PC-3 (cell line): ENCODE data around the gene PDE2A. TPM values are rescaled to one million over a fixed set of nuclear protein-coding genes. Genes with fewer than 3 reads are reported as not detected.

ENCODE experiments used
- ATAC-seq: fragments of 200-7000 bp; cut with Tn5 transposase; 2 replicates; pipeline ENCODE4 v1.9.1; 2020; ENCODE audit warnings: mild to moderate bottlenecking, moderate library complexity
- BruUV-seq: library from RNA; stranded (reverse); fragments of 400-500 nt; replicated peaks from 2 replicates; lab custom pipeline; 2021; lab: Mats Ljungman, UMichigan
- CTCF ChIA-PET: fragments of 300-600 bp; sonication (Branson Sonifier 250); formaldehyde crosslinking; loops from one replicate; lab custom pipeline; 2022; ENCODE audit warnings: antibody characterized with exemption; lab: Charles Lee
- POLR2A ChIA-PET: fragments of 300-600 bp; sonication (Branson Sonifier 250); formaldehyde crosslinking; loops from one replicate; lab custom pipeline; 2022; ENCODE audit warnings: antibody characterized with exemption; ENCODE audit not compliant: unreplicated experiment; lab: Charles Lee
- DNase-seq: peaks from one replicate; pipeline ENCODE4 v3.0.0-alpha.2; 2015
- H2AFZ ChIP-seq: fragments of 300-600 bp; sonication (generic); 2 replicates; pipeline ENCODE4 v1.6.0; 2016; ENCODE audit warnings: antibody characterized with exemption, low read length
- H3F3A ChIP-seq: fragments of 300-600 bp; sonication (generic); one replicate; pipeline ENCODE4 v1.6.0; 2017; ENCODE audit warnings: antibody characterized with exemption, low read length, control low read depth, mild to moderate bottlenecking; ENCODE audit not compliant: unreplicated experiment
- H3K27ac ChIP-seq: fragments of 300-600 bp; sonication (generic); 2 replicates; pipeline ENCODE4 v1.5.1; 2016; ENCODE audit warnings: mild to moderate bottlenecking, low read length
- H3K27me3 ChIP-seq: fragments of 300-600 bp; sonication (generic); 2 replicates; pipeline ENCODE4 v1.6.1; 2016; ENCODE audit warnings: low read length, mixed read lengths
- H3K36me3 ChIP-seq: fragments of 300-600 bp; sonication (generic); 2 replicates; pipeline ENCODE4 v1.6.1; 2016; ENCODE audit warnings: low read depth, mixed run types, low read length, mixed read lengths
- H3K4me1 ChIP-seq: fragments of 300-600 bp; sonication (generic); 2 replicates; pipeline ENCODE4 v1.5.1; 2016; ENCODE audit warnings: low read length; ENCODE audit not compliant: insufficient read depth
- H3K4me2 ChIP-seq: fragments of 300-600 bp; sonication (generic); 2 replicates; pipeline ENCODE4 v1.6.0; 2016; ENCODE audit warnings: low read length
- H3K4me3 ChIP-seq: fragments of 300-600 bp; sonication (generic); 2 replicates; pipeline ENCODE4 v1.5.1; 2016; ENCODE audit warnings: mild to moderate bottlenecking, low read length, mixed read lengths
- H3K79me2 ChIP-seq: fragments of 300-600 bp; sonication (generic); 2 replicates; pipeline ENCODE4 v1.6.1; 2017; ENCODE audit warnings: low read length, mixed read lengths
- H3K9ac ChIP-seq: fragments of 300-600 bp; sonication (generic); 2 replicates; pipeline ENCODE4 v1.6.0; 2016; ENCODE audit warnings: mild to moderate bottlenecking, low read length
- H3K9me2 ChIP-seq: fragments of 300-600 bp; sonication (generic); replicated peaks from 2 replicates; pipeline ENCODE4 v1.6.1; 2016; ENCODE audit warnings: mixed run types, low read length, mixed read lengths
- H3K9me3 ChIP-seq: fragments of 300-600 bp; sonication (generic); 2 replicates; pipeline ENCODE4 v1.6.1; 2016; ENCODE audit warnings: low read length, mixed read lengths
- H4K20me1 ChIP-seq: fragments of 300-600 bp; sonication (generic); 2 replicates; pipeline ENCODE4 v1.6.1; 2016; ENCODE audit warnings: low read length, mixed read lengths
- EZH2 ChIP-seq: fragments of 300-600 bp; sonication (generic); IDR thresholded peaks from one replicate; pipeline ENCODE4 v1.6.1; 2017; ENCODE audit warnings: antibody characterized with exemption, mild to moderate bottlenecking, low read length; ENCODE audit not compliant: unreplicated experiment
- EZH2phosphoT487 ChIP-seq: fragments of 300-600 bp; sonication (generic); IDR thresholded peaks from 2 replicates; pipeline ENCODE4 v1.6.1; 2018; ENCODE audit warnings: mild to moderate bottlenecking, antibody characterized with exemption, low read length, borderline replicate concordance
- intact Hi-C: fragments of 100-400 bp; cut with micrococcal nuclease; formaldehyde crosslinking; loops from 2 replicates; pipeline ENCODE4 v1.9.0; 2023
- total RNA-seq: library from RNA; depleted of rRNA; stranded (reverse); fragments of >200 nt; gene quantifications from 2 replicates; pipeline ENCODE4 v1.2.3, GENCODE V29; 2014
- TF ChIP-seq, protein P1 (sequence below): fragments of 300-600 bp; sonication (generic); conservative IDR thresholded peaks from 2 replicates; pipeline ENCODE4 v1.5.1; 2017; ENCODE audit warnings: antibody characterized with exemption, low read depth, mild to moderate bottlenecking, low read length

Gene PDE2A
- total RNA-seq, 1 experiment from 2014 or later = 2.6 TPM

DNA sequence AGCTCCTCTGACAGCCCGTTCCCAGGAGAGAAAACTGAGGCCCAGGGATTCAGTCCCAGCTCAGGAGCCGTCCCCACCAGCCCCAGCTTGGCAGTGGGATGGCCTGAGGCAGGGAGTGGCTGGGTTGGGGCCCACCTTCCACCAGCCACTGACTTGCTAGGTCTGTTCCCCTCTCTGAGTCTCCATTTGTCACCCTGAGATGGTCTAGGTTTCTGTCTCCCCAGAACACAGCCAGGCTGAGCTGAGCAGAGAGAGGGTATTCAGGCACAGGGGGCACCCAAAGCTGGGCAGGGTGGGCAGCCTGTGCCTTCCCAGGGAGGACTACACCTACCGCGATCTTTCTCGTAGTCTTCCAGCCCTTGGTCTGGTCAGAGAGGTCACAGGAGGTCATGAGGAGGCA lies 95.7 kb downstream of the PDE2A start:
- ChIA-PET POLR2A (no interaction called here), CTCF (interaction anchor here (1.0 kb wide), 1 partner anchor 107 kb away, joined by 4 read pairs; no protein-coding TSS in a partner anchor)
- no peaks in the 10 kb centered on the region for H3K9me3 ChIP-seq
- BruUV-seq = no TSS peak
- DNase-seq (no peak), ATAC-seq (no peak)
- no peak overlapping the region for H3K9ac ChIP-seq
- no peaks in the 10 kb centered on the region for H3K27me3 ChIP-seq
- no peaks in the 10 kb centered on the region for H3F3A ChIP-seq
- H2AFZ ChIP-seq = no peak overlapping the region
- H3K36me3 ChIP-seq = no peaks in the 10 kb centered on the region
- intact Hi-C loops = no loop called here
- H3K9me2 ChIP-seq = no peaks in the 10 kb centered on the region
- no peaks in the 10 kb centered on the region for H3K79me2 ChIP-seq
- H3K4me2 ChIP-seq = no peak overlapping the region
- no peak overlapping the region for H3K4me3 ChIP-seq
- H3K4me1 ChIP-seq = no peaks in the 10 kb centered on the region
- no peaks in the 10 kb centered on the region for H4K20me1 ChIP-seq
- H3K27ac ChIP-seq = no peak overlapping the region
- TF ChIP-seq EZH2phosphoT487 (no peak), EZH2 (no peak)
- TF ChIP-seq, protein P1, sequence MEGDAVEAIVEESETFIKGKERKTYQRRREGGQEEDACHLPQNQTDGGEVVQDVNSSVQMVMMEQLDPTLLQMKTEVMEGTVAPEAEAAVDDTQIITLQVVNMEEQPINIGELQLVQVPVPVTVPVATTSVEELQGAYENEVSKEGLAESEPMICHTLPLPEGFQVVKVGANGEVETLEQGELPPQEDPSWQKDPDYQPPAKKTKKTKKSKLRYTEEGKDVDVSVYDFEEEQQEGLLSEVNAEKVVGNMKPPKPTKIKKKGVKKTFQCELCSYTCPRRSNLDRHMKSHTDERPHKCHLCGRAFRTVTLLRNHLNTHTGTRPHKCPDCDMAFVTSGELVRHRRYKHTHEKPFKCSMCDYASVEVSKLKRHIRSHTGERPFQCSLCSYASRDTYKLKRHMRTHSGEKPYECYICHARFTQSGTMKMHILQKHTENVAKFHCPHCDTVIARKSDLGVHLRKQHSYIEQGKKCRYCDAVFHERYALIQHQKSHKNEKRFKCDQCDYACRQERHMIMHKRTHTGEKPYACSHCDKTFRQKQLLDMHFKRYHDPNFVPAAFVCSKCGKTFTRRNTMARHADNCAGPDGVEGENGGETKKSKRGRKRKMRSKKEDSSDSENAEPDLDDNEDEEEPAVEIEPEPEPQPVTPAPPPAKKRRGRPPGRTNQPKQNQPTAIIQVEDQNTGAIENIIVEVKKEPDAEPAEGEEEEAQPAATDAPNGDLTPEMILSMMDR = no peak

DNA sequence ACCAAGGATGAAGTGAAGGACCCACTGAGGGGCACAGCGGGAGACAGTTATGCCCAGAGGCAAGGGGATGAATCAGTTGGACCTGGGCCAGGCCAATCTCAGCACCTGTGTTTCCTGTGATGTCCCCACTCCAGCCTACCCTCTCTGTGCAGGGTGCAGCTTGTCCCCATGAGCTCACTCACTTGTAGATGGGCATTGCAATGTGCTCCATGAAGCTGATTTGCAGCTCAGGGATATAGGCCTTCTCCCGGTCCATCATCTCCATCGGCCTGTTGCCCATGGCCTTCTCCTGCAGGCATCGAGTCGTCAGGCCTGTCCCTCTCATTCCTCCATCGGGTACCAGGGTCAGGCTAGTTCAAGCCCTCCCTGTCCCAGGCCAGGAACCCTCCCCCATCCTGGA lies 96.2 kb downstream of the PDE2A start:
- no peak overlapping the region for H3K9ac ChIP-seq
- no peaks in the 10 kb centered on the region for H3K27me3 ChIP-seq
- H2AFZ ChIP-seq = no peak overlapping the region
- no peak overlapping the region for H3K27ac ChIP-seq
- H3K4me2 ChIP-seq = no peak overlapping the region
- H3F3A ChIP-seq = no peaks in the 10 kb centered on the region
- DNase-seq = no peak
- H3K36me3 ChIP-seq = no peaks in the 10 kb centered on the region
- intact Hi-C loops = no loop called here
- no peaks in the 10 kb centered on the region for H4K20me1 ChIP-seq
- ChIA-PET CTCF (interaction anchor here (1.0 kb wide), 1 partner anchor 107 kb away, joined by 4 read pairs; no protein-coding TSS in a partner anchor), POLR2A (no interaction called here)
- ATAC-seq = no peak
- no peaks in the 10 kb centered on the region for H3K4me1 ChIP-seq
- H3K9me3 ChIP-seq = no peaks in the 10 kb centered on the region
- H3K79me2 ChIP-seq = no peaks in the 10 kb centered on the region
- no peak overlapping the region for H3K4me3 ChIP-seq
- H3K9me2 ChIP-seq = no peaks in the 10 kb centered on the region
- BruUV-seq = no TSS peak
- TF ChIP-seq EZH2 = no peak
- TF ChIP-seq, protein P1 = no peak
- TF ChIP-seq EZH2phosphoT487 = no peak

DNA sequence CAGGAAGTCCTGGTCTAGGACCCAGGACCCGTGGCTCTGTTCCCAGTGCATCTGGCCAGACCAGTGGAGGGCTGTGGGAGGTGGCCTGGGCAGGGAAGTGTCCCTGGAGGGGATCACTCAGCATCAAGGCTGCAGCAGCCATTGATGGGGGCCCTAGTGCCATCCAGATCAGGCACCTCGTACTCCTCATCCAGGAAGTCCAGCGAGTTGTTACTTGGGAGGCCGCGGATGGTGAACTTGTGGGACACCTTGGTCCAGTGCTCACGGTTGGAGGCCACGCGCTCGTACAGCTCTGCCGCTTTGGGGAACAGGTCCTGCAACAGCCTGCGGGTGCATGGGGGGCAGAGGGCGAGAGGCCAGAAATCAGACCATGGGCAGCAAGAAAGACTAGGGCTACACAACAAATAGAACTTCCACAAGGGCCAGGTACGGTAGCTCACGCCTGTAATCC lies 96.9 kb downstream of the PDE2A start:
- no peak overlapping the region for H3K4me3 ChIP-seq
- no TSS peak for BruUV-seq
- intact Hi-C loops = no loop called here
- ChIA-PET POLR2A (no interaction called here), CTCF (no interaction called here)
- no peaks in the 10 kb centered on the region for H4K20me1 ChIP-seq
- no peaks in the 10 kb centered on the region for H3K9me3 ChIP-seq
- no peak overlapping the region for H3K27ac ChIP-seq
- no peaks in the 10 kb centered on the region for H3K4me1 ChIP-seq
- no peaks in the 10 kb centered on the region for H3K79me2 ChIP-seq
- H3K36me3 ChIP-seq = no peaks in the 10 kb centered on the region
- H3K27me3 ChIP-seq = no peaks in the 10 kb centered on the region
- no peak overlapping the region for H3K4me2 ChIP-seq
- no peak overlapping the region for H3K9ac ChIP-seq
- ATAC-seq (no peak), DNase-seq (no peak)
- TF ChIP-seq EZH2 (no peak), EZH2phosphoT487 (no peak)
- TF ChIP-seq, protein P1 = no peak
- H3K9me2 ChIP-seq = no peaks in the 10 kb centered on the region
- no peak overlapping the region for H2AFZ ChIP-seq
- no peaks in the 10 kb centered on the region for H3F3A ChIP-seq
